Stomach (tissue), 4 donors: Measurements from ENCODE around the gene STAT5B.

Source experiments
- EP300 ChIP-seq: sonication (generic); formaldehyde crosslinking; IDR thresholded peaks from one replicate; pipeline ENCODE4 v1.6.1; 2017; ENCODE audit warnings: antibody characterized with exemption
- POLR2A ChIP-seq, 4 donors: fragments of 450-650 bp; IDR thresholded peaks; one replicate each; pipeline ENCODE4 v1.6.1; 2016; ENCODE audit warnings: antibody characterized with exemption in 4 of 4, control low read depth in 2 of 4, mild to moderate bottlenecking in 1 of 4, moderate library complexity in 1 of 4
- POLR2AphosphoS5 ChIP-seq, 3 donors: sonication (generic); formaldehyde crosslinking; IDR thresholded peaks; one replicate each; pipeline ENCODE4 v1.6.1; 2016; ENCODE audit warnings: antibody characterized with exemption in 3 of 3
- TF ChIP-seq, protein P1 (sequence below), 7 experiments: fragments of 450-650 bp in 4 of 7; fragments of 200-600 bp in 3 of 7; sonication (generic) in 3 of 7; IDR thresholded peaks; one replicate each; pipeline ENCODE4 v1.5.1; 2016 to 2019; ENCODE audit warnings: antibody characterized with exemption in 7 of 7, control low read depth in 2 of 7, mild to moderate bottlenecking in 1 of 7

- TF ChIP-seq POLR2A (IDR thresholded peaks at IDR 0.05) (no peak), POLR2AphosphoS5 (IDR thresholded peaks at IDR 0.05) (no peak), EP300 (no peak)
- TF ChIP-seq, protein P1, sequence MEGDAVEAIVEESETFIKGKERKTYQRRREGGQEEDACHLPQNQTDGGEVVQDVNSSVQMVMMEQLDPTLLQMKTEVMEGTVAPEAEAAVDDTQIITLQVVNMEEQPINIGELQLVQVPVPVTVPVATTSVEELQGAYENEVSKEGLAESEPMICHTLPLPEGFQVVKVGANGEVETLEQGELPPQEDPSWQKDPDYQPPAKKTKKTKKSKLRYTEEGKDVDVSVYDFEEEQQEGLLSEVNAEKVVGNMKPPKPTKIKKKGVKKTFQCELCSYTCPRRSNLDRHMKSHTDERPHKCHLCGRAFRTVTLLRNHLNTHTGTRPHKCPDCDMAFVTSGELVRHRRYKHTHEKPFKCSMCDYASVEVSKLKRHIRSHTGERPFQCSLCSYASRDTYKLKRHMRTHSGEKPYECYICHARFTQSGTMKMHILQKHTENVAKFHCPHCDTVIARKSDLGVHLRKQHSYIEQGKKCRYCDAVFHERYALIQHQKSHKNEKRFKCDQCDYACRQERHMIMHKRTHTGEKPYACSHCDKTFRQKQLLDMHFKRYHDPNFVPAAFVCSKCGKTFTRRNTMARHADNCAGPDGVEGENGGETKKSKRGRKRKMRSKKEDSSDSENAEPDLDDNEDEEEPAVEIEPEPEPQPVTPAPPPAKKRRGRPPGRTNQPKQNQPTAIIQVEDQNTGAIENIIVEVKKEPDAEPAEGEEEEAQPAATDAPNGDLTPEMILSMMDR (IDR thresholded peaks at IDR 0.05), result no peak
Observed at GRCh38 chr17:42179911-42180410, 96.2 kb downstream of the STAT5B start.
